ELF-1 (cell line): ENCODE data around the gene NCOA7.

ENCODE experiments used
- DNase-seq: peaks from one replicate; pipeline ENCODE4 v3.0.0-alpha.2; 2016; ENCODE audit warnings: low read depth, low spot score

NCOA7 gene

DNA sequence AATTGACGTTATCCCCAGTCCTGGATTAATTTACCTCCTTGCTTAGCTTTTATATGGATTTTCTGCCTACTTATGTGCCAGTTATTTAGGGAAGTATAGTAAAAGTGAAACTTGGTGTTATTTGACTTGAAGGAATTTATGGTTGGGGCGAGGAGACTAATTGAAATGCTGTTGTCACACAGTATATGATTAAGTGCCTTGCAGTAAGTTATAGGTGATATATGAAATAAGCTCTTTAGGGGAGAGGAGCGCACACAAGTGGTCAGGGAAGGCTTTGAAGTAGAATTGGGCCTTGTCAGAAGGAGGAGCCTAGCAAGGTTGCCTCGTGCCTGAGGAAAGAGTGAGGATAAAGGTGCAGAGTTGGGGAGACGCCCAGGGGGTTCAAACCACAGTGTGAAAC is 20.5 kb downstream of the NCOA7 start:
- DNase-seq = no peak

DNA sequence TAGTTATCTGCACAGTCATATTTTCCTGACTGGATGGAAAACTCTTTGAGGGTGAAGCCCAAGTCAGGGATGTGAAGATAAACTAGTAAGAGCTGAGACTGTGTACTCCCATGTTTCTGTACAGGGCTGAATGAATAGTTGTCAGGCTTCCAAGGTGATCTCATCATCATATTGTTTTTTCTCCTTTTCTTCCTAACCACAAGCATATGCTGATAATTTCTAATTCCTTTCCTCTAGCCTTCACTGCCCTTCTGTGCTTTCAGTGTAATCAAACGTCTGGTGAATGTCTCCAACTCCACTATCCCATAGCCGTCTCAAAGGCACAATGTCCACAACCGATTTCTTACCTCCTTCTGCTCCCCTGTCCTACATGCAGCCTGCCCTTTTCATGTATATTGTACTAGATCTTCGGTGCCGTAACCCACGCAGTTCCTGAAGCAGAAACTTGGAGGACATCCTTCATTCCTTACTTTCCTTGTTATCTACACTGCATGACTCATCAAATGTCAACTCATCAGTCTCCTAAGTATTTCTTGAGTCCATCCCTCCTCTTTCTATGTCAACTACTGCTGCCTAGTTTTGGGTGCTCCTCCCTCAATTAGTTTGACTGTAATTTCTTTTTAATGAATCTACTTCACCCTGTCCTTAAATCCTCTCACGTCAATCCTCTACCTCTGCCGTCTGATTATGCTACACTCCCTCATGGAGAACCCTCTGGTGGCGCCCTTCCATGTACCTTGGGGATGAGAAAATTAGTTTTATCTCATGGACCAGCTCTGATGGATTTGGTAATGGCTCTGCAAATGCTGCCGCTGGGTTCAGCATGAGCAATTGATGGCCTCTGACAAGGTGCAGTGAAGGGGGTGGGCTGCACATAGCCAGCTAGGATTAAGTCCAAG is 21.9 kb downstream of the NCOA7 start:
- DNase-seq = no peak

DNA sequence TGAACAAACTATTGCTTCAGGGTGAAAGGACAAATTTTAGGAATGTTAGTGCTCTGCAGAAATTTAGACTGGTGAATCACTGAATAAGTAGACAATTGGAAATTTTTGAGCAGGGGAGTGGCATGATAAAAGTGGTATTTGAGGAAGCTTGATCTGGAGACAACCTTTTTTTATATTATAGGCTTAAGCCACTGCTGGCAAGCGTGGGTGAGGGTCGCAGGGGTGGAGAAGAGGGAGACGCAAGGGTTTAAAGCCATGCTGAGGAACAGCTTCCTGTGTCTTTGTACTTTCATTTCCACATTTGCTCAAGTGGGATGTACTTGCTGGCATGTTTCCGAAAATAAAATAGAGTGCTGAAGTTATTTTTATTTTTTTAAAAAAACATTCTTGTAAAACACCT is 23.7 kb downstream of the NCOA7 start:
- DNase-seq = no peak

DNA sequence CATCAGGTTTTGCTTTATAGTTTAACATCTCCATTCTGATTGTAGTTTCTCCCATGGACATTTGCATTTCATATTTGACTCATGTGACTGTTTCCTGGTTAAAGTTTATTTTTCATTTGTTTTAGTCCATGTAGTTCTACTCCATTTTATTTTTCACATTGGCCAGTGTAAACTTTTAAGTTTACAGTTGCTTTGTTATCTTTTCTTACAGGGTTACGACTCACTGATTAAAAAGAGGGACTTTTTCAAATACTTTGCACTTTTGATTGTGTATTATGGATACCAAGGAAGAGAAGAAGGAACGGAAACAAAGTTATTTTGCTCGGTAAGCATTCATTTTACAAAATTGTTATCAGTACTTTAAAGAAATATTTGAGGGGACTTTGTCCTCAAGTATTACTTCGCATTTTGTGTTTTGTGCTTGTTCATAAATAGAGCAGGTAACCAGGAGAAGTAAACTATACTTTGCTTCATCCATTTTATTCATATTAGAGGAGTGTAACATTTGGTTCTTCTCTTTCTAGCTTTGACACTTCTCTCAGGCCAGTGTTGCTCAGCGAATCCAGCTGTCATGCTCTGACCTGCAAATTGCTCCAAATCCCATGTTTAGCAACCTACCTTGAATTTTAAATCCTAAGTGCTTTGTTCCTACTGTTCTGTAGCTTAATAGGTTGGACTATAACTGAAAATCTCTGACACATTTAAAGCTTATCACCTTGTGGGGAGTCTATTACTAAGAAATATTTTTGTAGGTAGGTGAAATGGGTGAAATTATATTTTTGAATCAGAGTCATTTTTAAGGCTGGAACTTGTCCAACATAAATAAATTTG is 24.5 kb downstream of the NCOA7 start:
- no peak for DNase-seq

DNA sequence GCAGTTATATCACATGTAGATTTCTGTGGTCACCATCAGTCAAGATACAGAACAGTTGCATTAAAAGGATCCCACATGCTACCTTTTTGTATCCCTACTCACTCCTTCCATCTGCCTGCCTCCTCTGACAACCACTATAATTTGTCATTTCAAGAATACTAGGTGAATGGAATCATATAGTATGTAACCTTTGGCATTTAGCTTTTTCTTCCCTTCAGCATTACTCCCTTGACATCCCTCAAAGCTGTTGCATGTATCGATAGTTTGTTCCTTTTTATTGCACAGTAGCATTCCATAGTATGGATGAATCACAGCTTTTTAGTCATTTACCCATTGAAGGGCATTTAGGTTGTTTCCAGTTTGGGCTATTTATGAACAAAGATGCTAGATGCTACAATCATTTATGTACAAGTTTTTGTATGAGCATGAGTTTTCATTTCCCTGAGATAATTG is 26.1 kb downstream of the NCOA7 start:
- DNase-seq = no peak

DNA sequence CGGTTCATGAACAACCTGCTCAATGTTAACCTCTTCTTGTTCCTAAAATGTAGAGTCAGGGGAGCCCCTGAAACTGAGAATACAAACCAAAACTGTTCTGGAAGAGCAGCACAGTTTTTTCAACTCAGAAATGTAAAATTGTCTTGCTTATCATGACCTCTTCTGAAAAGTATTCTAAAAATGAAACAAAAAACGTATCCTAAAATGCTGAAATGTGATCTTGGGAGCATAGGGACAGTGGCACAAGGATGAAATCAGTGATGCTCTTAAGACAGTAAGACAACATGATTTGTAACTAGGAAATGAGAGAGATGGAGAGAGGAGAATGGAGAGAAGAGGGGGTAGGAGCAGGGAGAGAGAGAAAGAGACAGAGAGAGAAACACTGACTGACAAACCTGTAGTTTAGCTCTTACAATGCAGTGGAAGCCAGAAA is 27.5 kb downstream of the NCOA7 start:
- DNase-seq = no peak

DNA sequence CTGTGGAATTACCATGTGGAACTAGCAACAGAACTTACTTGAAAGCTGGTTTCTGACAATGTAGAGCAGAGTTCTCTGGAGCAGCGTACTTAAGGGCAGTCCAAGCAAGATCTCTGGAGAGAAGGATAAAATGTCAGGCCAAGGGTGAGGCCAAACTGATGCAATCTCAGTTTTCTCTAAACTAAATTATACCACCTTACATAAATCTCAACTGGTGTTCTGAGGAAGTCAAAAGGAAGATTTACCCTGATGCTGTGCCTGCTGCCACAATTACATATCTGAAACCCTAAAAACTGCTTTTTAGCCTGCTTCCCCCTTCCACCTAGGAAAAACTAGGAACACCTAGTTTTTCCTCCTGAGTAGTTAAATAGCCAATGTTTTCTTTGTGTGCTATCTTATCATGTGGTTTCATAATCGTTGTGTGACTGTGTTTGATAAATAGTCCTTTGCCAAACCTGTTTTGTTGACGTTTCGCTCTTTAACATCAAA is 28.1 kb downstream of the NCOA7 start:
- DNase-seq = no peak

DNA sequence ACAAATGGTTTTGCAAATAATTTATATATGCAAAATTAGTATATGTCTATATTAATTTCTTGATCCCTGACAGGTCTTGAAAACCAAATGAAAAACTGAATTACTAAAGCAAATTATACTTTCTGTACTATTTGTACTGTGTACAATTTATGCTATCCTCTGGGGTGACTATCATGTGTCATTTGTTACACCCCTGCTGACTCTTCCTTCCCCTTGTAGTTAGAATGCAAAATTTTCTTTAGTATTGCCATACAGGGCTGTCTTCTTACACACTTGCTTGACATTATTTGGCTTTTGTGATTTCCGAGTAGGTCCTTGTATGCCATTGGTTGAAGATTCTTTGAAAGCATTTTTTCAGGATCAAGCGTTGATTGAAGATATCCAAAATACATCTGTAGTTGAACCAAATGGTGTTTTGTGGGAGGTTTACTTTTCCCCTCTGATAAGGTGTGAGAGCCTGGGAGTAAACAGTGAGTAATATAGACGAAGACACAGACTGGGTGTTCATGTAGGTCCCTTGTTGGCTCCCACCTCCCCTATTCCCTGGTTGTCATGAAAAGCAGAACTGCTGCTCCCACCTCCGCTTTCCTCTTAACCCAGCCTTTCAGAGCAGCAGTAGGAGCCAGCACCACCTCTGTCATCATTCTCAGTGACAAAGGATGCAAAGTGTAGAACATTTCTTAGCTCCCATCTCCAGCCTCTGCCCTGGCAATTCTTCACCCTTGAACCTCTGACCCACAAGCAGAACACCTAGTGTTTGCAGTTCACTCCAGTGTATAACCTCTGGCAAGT is 29.0 kb downstream of the NCOA7 start:
- DNase-seq = no peak

DNA sequence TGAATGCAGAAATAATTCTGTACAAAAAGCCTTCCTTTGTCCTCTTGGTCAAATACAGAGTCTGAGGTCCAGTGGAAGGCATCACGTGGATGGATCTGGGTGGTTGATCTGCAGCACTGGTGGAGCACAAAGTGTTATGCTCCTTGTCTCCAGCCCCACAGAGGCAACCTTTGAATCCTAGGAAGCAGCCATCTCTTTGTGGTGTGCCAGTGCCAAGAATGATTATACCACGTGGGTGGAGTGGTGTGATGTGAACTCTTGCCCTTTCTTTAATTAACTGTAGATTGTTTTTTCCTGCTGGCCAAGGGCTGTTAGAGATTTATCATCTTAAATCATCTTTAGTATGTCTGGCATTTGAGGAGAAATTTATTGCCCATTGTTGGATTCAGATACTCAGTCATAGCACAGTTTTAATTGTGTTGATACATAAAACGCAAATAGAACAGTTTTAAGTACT is 31.1 kb downstream of the NCOA7 start:
- no peak for DNase-seq

DNA sequence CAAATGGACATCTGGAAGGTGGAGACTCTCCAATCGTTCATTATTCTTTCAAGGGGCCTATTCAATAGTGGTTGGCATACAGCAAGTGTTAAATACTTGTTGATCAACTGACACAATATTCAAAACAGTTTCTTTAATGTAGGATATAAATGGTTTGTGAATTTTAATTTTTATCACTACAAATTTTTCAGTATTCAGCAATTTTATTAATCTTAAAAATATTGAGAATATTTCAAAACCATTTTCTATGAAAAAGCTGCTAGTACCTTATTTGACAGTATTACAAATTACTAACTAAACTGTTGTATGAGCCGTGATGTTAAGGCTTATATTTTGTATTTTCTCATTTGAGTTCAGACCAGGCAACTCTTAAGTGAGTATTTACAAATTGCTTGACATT is 32.4 kb downstream of the NCOA7 start:
- DNase-seq = no peak

DNA sequence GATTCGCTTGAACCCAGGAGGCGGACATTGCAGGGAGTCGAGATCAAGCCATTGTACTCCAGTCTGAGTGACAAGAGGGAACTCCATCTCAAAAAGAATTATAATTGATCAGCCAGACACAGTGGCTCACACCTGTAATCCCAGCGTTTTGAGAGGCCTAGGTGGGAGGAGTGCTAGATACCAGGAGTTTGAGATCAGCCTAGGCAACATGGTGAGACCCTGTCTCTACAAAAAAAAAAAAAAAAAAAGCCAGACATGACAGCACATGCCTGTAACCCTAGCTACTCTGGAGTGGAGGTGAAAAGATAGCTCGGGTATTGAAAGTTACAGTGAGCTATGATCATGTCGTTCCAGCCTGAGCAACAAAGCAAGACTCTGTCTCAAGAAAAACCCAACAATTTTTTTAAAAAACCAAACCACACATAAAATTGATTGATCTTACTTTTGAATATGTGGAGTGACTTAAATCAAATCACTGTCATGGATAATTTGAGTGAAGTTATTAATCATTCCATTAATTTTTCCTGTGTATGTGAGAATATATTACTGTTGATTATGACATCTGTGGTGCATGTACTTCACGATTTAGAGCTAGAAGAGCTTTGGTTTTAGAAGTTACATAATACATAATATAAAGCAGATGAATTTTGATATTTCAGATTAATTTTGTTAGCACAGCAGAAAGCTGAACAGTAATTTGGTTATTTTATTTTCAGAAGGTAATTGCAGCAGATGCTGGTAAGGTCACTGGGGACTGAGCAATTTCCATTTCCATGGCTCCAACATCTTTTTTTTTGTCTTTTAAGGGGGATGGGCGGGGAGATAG is 34.4 kb downstream of the NCOA7 start:
- no peak for DNase-seq

DNA sequence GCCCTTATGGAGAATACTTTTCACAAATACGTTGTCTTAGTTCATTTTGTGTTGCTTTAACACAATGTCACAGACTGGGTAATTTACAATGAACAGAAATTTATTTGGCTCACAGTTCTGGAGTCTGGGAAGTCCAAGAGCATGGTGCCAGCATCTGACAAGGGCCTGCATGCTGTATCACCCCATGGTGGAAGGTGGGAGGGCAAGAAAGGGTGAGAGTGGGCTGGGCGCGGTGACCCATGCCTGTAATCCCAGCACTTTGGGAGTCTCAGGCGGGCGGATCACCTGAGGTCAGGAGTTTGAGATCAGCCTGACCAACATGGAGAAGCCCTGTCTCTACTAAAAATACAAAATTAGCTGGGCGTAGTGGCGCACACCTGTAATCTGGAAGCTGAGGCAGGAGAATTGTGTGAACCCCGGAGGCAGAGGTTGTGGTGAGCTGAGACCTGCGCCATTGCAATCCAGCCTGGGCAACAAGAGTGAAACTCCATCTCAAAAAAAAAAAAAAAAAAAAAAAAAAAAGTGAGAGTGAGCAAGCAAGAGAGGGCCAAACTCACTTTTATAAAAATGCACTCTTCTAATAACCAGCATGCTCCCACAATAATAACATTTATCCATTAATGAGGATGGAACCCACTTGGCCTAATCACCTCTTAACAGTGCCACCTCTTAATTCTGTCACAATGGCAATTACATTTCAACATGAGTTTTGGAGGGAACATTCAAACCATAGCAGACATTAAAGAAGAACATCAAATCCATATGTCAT is 36.1 kb downstream of the NCOA7 start:
- no peak for DNase-seq

DNA sequence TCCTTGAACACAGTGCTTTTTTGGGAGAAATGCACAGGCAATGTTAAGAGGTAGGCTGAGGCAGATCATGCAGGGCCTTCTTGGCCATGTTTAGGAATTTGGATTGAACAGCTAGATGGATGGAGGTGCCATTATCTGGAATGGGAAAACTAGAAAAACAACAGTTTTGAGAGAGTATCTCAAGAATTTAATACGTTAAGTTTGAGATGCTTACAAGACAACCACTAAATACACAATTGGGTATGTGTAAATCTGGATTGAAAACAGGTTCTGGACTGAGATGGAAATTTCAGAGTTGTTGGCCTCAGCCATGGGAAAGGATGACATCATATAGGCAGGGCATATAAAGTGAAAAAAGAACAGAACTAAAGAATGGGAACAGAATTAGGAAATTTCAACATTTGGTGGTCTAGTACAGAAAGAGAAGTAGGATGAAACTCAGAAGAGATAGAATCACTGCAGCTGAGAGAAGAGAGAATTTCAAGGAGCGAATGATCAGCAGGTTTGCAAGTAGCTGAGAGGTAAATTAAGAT is 37.1 kb downstream of the NCOA7 start:
- no peak for DNase-seq

DNA sequence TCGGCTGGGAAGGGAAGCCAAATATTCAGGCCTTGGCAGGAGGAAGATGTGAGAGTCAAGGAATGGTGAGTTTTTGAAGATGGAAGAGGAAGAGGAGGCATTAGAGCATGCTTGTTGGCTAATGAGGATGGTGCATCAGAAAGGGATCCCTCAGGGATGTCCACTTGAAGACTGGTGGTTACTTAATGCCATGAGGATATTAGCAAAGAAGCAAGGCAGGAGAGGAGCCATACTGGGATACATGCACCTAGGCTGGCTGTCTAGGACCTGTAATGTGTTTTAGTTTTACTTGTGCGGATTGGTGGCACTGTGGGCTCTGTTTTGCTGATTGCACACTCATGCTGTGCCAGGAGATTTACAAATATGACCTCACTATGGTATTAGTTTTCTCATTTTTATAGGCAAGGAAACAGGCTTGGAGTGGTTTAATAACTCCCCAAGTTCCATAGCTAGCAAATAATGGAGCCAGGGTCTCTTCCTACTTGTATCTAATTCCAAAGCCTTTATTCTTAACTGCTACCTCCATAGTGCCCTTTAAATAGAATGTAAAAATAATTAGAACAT is 37.8 kb downstream of the NCOA7 start:
- DNase-seq = no peak

DNA sequence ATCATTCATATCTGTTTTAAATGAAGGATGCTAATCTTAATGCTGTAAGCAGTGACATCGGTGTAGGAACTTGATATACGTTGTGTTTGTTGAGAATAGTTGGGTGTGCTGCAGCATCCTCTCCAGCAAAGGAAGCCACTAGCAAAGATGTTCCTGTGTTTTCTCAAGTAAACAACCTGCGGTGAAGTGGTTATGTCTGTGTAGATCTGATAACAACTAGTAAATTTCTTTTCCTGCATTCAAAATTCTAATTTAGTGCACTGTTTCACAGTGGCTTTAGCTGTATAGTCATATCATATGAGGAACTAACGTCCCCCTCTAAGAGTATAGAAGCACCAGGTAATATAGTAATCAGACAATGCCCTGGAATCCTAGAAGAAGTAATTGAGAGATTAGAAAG is 38.7 kb downstream of the NCOA7 start:
- no peak for DNase-seq

DNA sequence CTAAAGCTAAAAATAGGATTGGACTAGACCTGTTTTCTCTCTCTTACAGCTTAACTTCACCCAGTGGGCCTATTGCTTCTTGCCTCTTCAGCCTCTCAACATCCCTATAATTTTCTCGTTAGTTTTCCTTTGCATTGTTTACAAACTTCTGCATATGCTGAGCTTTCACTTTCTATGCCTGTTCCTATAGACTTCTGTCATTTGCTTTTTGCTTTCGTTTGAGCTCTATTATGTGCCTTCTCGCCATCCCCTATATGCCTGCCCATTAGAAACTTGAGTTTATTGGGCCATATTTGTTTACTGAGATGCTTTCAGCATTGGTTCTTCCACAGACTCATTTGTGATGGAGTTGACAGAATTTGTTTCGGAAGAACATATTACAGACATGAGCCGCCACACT is 40.9 kb downstream of the NCOA7 start:
- no peak for DNase-seq

DNA sequence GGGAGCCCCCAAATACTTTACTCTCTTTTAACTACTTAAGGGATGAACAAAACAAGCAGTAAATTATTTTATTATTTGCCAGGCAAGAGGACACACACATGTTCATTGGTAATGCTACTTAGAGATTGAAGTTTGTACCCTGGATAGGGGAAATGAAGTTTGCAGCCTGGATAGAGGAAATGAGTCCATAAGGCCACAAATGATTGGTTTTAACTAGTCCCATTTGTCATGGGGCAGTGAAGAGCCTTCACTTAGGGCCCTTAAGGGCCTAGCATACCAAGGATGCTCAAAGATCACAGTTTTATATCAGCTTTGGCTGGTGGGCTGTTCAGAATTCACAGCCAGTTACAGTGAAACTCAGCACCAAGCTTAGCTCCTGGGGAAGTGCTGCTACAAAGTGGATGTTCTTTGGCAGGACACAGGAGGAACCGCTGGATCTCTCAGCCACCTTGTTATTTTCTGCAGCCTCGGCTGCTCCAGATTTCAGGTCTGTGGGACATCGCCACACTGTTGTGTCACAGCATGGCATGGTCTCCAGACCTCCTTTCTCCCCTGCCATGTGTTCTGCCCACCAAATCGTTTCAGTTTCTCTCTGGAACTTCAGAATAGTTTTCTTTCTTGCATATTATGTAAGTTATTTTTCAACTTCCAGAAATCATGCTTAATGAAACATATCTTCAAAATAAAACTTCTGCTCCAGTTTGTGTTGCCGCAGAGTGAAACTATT is 41.8 kb downstream of the NCOA7 start:
- no peak for DNase-seq

DNA sequence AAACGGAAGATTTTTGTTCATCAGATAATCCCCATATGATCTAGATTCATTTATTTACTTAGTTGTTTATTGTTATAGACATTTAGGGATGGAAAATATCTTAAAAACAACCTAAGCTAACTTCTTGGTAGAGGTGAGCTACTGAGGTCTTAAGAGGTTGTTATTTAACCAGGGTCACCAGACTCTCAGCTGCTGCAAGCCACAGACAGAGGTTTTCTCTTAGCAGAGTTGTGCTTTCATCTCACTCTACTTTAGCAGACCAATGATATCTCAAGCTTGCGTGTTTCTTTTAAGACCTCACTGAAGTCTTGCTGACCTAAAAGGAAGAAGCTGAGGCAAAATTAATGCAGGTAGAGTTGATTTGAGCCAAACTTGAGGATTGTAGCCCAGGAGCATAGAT is 43.6 kb downstream of the NCOA7 start:
- DNase-seq = no peak
